ENCODE data around the gene SOX30.
"Not testable (repeated sequence)": the region's sequence is repeated elsewhere in the genome, so short reads cannot be mapped to it uniquely, and the experiment has no call there.

Gene SOX30

GRCh38 chr5:157652377-157652692 lies at the start of gene SOX30:
Gene SOX30 (minus strand): TSS chr5:157652438. CDS start chr5:157652078, 360 bp downstream.
- in situ Hi-C loops (cut with HindIII; ENCODE audit: low sequenced_read_pairs), result no loop called here

- in situ Hi-C loops (cut with HindIII; ENCODE audit: low sequenced_read_pairs), result not testable (repeated sequence)
These were observed 46.4 kb upstream of the SOX30 start for GRCh38 chr5:157698674-157699073.

GRCh38 chr5:157696154-157696553 lies 43.9 kb upstream of the SOX30 start:
- in situ Hi-C loops (cut with HindIII; ENCODE audit: low sequenced_read_pairs), result not testable (repeated sequence)

- in situ Hi-C loops (cut with HindIII; ENCODE audit: low sequenced_read_pairs), result not testable (repeated sequence)
These were observed 41.6 kb upstream of the SOX30 start for GRCh38 chr5:157693816-157694215.

- in situ Hi-C loops (cut with HindIII; ENCODE audit: low sequenced_read_pairs), result no loop called here
These were observed 38.6 kb upstream of the SOX30 start for GRCh38 chr5:157690690-157691433.

GRCh38 chr5:157689942-157690689 lies 37.9 kb upstream of the SOX30 start:
- in situ Hi-C loops (cut with HindIII; ENCODE audit: low sequenced_read_pairs), result no loop called here

GRCh38 chr5:157687198-157687554 lies 34.9 kb upstream of the SOX30 start:
- in situ Hi-C loops (cut with HindIII; ENCODE audit: low sequenced_read_pairs), result no loop called here

GRCh38 chr5:157686276-157687197 lies 34.3 kb upstream of the SOX30 start:
- in situ Hi-C loops (cut with HindIII; ENCODE audit: low sequenced_read_pairs), result not testable (repeated sequence)

- in situ Hi-C loops (cut with HindIII; ENCODE audit: low sequenced_read_pairs), result no loop called here
These were observed 30.0 kb upstream of the SOX30 start for GRCh38 chr5:157682257-157682656.

- in situ Hi-C loops (cut with HindIII; ENCODE audit: low sequenced_read_pairs), result no loop called here
These were observed 28.8 kb upstream of the SOX30 start for GRCh38 chr5:157681048-157681447.

- in situ Hi-C loops (cut with HindIII; ENCODE audit: low sequenced_read_pairs), result no loop called here
These were observed 28.0 kb upstream of the SOX30 start for GRCh38 chr5:157680239-157680638.

GRCh38 chr5:157679801-157680200 lies 27.6 kb upstream of the SOX30 start:
- in situ Hi-C loops (cut with HindIII; ENCODE audit: low sequenced_read_pairs), result no loop called here

GRCh38 chr5:157677931-157678330 lies 25.7 kb upstream of the SOX30 start:
- in situ Hi-C loops (cut with HindIII; ENCODE audit: low sequenced_read_pairs), result no loop called here

GRCh38 chr5:157674351-157674750 lies 22.1 kb upstream of the SOX30 start:
- in situ Hi-C loops (cut with HindIII; ENCODE audit: low sequenced_read_pairs), result not testable (repeated sequence)

- in situ Hi-C loops (cut with HindIII; ENCODE audit: low sequenced_read_pairs), result no loop called here
These were observed 20.7 kb upstream of the SOX30 start for GRCh38 chr5:157672976-157673375.

GRCh38 chr5:157671592-157672330 lies 19.5 kb upstream of the SOX30 start:
- in situ Hi-C loops (cut with HindIII; ENCODE audit: low sequenced_read_pairs), result no loop called here

- in situ Hi-C loops (cut with HindIII; ENCODE audit: low sequenced_read_pairs), result no loop called here
These were observed 18.7 kb upstream of the SOX30 start, which contains the start of gene C5orf52 for GRCh38 chr5:157670662-157671591. Gene C5orf52 (plus strand): TSS chr5:157671533. CDS start chr5:157671615, 82 bp downstream.

GRCh38 chr5:157669701-157670097 lies 17.5 kb upstream of the SOX30 start:
- in situ Hi-C loops (cut with HindIII; ENCODE audit: low sequenced_read_pairs), result no loop called here

- in situ Hi-C loops (cut with HindIII; ENCODE audit: low sequenced_read_pairs), result no loop called here
These were observed 16.1 kb upstream of the SOX30 start for GRCh38 chr5:157668356-157668755.
